HepG2 (cell line): ENCODE data around the gene MFSD12. TPM values are rescaled to one million over a fixed set of nuclear protein-coding genes. Genes with fewer than 3 reads are reported as not detected.

Source experiments
- ATAC-seq: fragments of 200-7000 bp; cut with Tn5 transposase; 3 replicates; pipeline ENCODE4 v1.9.1; 2020; ENCODE audit warnings: mild to moderate bottlenecking, moderate library complexity
- BruUV-seq: library from RNA; stranded (reverse); fragments of 400-500 nt; replicated peaks from 2 replicates; lab custom pipeline; 2021; lab: Mats Ljungman, UMichigan
- CTCF ChIA-PET: fragments of 300-600 bp; formaldehyde crosslinking; extraction: SDS; loops from one replicate; lab custom pipeline; 2021; ENCODE audit warnings: low total read pairs, inconsistent platforms, low intra/inter-chr PET ratio; lab: Yijun Ruan, JAX
- POLR2A ChIA-PET: fragments of 350-600 bp; sonication (Branson Sonifier 250); formaldehyde crosslinking; loops from one replicate; lab custom pipeline; 2020; ENCODE audit warnings: antibody characterized with exemption, inconsistent platforms; lab: Yijun Ruan, JAX
- DNase-seq: peaks from one replicate; pipeline ENCODE4 v3.0.0-alpha.2; 2015; ENCODE audit warnings: low spot score
- FAIRE-seq: peaks from 3 replicates; lab custom pipeline; 2011; peaks lifted over from hg19 to GRCh38; lab: Jason Lieb, UNC
- H2AFZ ChIP-seq: one replicate; pipeline ENCODE4 v1.6.1; 2011; ENCODE audit warnings: low read length, inconsistent platforms
- H3K27ac ChIP-seq: fragments of 300-600 bp; 3 replicates; pipeline ENCODE4 v1.8.0; 2011; ENCODE audit warnings: mixed run types, mild to moderate bottlenecking, mixed read lengths, low read length, inconsistent platforms; ENCODE audit not compliant: insufficient read depth; ENCODE audit errors: extremely low read length
- H3K27me3 ChIP-seq, 2 experiments: fragments of 200-600 bp in 1 of 2; 2 replicates in 1 of 2; 3 replicates in 1 of 2; pipeline versions ENCODE4 v1.6.0 to v1.8.0; 2011; ENCODE audit warnings: low read length in 2 of 2, mild to moderate bottlenecking in 2 of 2, moderate library complexity in 2 of 2, inconsistent platforms in 1 of 2; ENCODE audit not compliant: insufficient read depth in 2 of 2, control insufficient read depth in 1 of 2
- H3K36me3 ChIP-seq, 2 experiments: fragments of 200-600 bp in 1 of 2; replicated peaks in 1 of 2; 2 replicates in 1 of 2; 3 replicates in 1 of 2; pipeline versions ENCODE4 v1.5.1 to v1.8.0; 2011; ENCODE audit warnings: low read length in 2 of 2, inconsistent platforms in 1 of 2; ENCODE audit not compliant: insufficient read depth in 2 of 2, control insufficient read depth in 1 of 2
- H3K4me1 ChIP-seq: 2 replicates; pipeline ENCODE4 v1.5.1; 2012; ENCODE audit warnings: low read length, inconsistent platforms; ENCODE audit not compliant: insufficient read depth
- H3K4me2 ChIP-seq: 2 replicates; pipeline ENCODE4 v1.6.0; 2011; ENCODE audit warnings: low read depth, low read length, inconsistent platforms
- H3K4me3 ChIP-seq, 3 experiments: fragments of 200-600 bp in 1 of 3; sonication (generic), shearing (Covaris generic) in 1 of 3; replicated peaks in 1 of 3; 2 replicates each; pipeline ENCODE4 v1.5.1; 2011 to 2016; ENCODE audit warnings: low read length in 3 of 3, inconsistent platforms in 2 of 3, low read depth in 2 of 3, mild to moderate bottlenecking in 2 of 3, control low read depth in 1 of 3, mixed read lengths in 1 of 3; ENCODE audit not compliant: insufficient read depth in 1 of 3
- H3K79me2 ChIP-seq: one replicate; pipeline ENCODE4 v1.6.1; 2011; ENCODE audit warnings: low read length, inconsistent platforms; ENCODE audit not compliant: insufficient read depth
- H3K9ac ChIP-seq: 2 replicates; pipeline ENCODE4 v1.6.0; 2011; ENCODE audit warnings: mild to moderate bottlenecking, low read depth, low read length, inconsistent platforms; ENCODE audit not compliant: insufficient read depth
- H3K9me3 ChIP-seq: 2 replicates; pipeline ENCODE4 v1.5.1; 2012; ENCODE audit warnings: mild to moderate bottlenecking, low read length
- H4K20me1 ChIP-seq: 2 replicates; pipeline ENCODE4 v1.6.0; 2011; ENCODE audit warnings: inconsistent platforms, mild to moderate bottlenecking, low read length, moderate library complexity; ENCODE audit not compliant: insufficient read depth
- ATF7-NPFF ChIP-seq: sonication (generic); formaldehyde crosslinking; IDR thresholded peaks from 2 replicates; pipeline ENCODE4 v1.8.1; 2023; ENCODE audit warnings: mild to moderate bottlenecking, low read depth, missing genetic modification reagents, moderate library complexity
- BRF2 ChIP-seq: sonication (generic); formaldehyde crosslinking; IDR thresholded peaks from 2 replicates; pipeline ENCODE4 v1.8.1; 2022; ENCODE audit warnings: mild to moderate bottlenecking, missing genetic modification reagents
- FOXA1 ChIP-seq, 2 experiments: fragments of 450-650 bp in 1 of 2; sonication (generic) in 1 of 2; formaldehyde crosslinking in 1 of 2; IDR thresholded peaks; 2 replicates each; pipeline versions ENCODE4 v1.4.0 to v1.6.1; 2016 to 2020; ENCODE audit warnings: missing genetic modification reagents in 1 of 2
- GATAD1 ChIP-seq: IDR thresholded peaks from 2 replicates; pipeline ENCODE4 v1.6.1; 2016; ENCODE audit warnings: missing genetic modification reagents, missing compliant biosample characterization
- MBD4 ChIP-seq: IDR thresholded peaks from 2 replicates; pipeline ENCODE4 v1.6.1; 2012; ENCODE audit warnings: low read length, inconsistent platforms, borderline replicate concordance
- MEF2D ChIP-seq: sonication (generic); formaldehyde crosslinking; IDR thresholded peaks from 2 replicates; pipeline ENCODE4 v1.5.1; 2020; ENCODE audit warnings: mild to moderate bottlenecking, missing genetic modification reagents
- NAIF1 ChIP-seq: sonication (generic); formaldehyde crosslinking; IDR thresholded peaks from 2 replicates; pipeline ENCODE4 v1.5.0; 2020; ENCODE audit warnings: mild to moderate bottlenecking, missing genetic modification reagents, borderline replicate concordance
- ZBTB40 ChIP-seq, 2 experiments: fragments of 450-650 bp in 1 of 2; sonication (generic) in 1 of 2; formaldehyde crosslinking in 1 of 2; IDR thresholded peaks; 2 replicates each; pipeline versions ENCODE4 v1.6.1 to v1.8.0; 2016 to 2022; ENCODE audit warnings: antibody characterized with exemption in 1 of 2, mild to moderate bottlenecking in 1 of 2, missing genetic modification reagents in 1 of 2
- ZNF891 ChIP-seq: sonication (generic); formaldehyde crosslinking; IDR thresholded peaks from 2 replicates; pipeline ENCODE4 v1.5.0; 2020; ENCODE audit warnings: mild to moderate bottlenecking, missing genetic modification reagents
- WGBS: methylation state at CpG from one replicate; pipeline ENCODE4 v1.1.6; 2017; ENCODE audit warnings: low lambda C conversion rate; 5-methylcytosine and 5-hydroxymethylcytosine counted together
- in situ Hi-C: cut with HindIII; loops from 2 replicates; pipeline ENCODE4 v1.10.0; 2017; ENCODE audit warnings: low pct_unique_long_range_greater_than_20kb; ENCODE audit not compliant: extremely low pct_ligation_motif_present
- intact Hi-C: fragments of 100-400 bp; cut with micrococcal nuclease; formaldehyde crosslinking; loops from one replicate; pipeline ENCODE4 v1.10.0; 2022; ENCODE audit not compliant: unreplicated experiment
- polyA plus RNA-seq, 8 experiments: library from polyadenylated mRNA; depleted of rRNA in 3 of 8; stranded (reverse) in 7 of 8; unstranded in 1 of 8; fragments of >200 nt; fragmentation: Illumina TruSeq in 4 of 8; extraction: Trizol in 4 of 8; gene quantifications; 2 replicates each; pipeline versions ENCODE4 v1.2.1 to v1.2.3, GENCODE V29; 2011 to 2016; ENCODE audit warnings: low read depth in 4 of 8, missing spikeins in 1 of 8, mixed read lengths in 1 of 8; ENCODE audit not compliant: insufficient read depth in 1 of 8
- total RNA-seq, 5 experiments: library from RNA; depleted of rRNA; stranded (reverse); fragments of >200 nt; fragmentation: Illumina TruSeq; extraction: Trizol; gene quantifications; 2 replicates each; pipeline ENCODE4 v1.2.3, GENCODE V29; 2016; ENCODE audit warnings: low read depth in 1 of 5
- TF ChIP-seq, protein P1 (sequence below): sonication (generic); formaldehyde crosslinking; IDR thresholded peaks from 2 replicates; pipeline ENCODE4 v1.8.1; 2023; ENCODE audit warnings: mild to moderate bottlenecking, missing genetic modification reagents, borderline replicate concordance
- TF ChIP-seq, protein P2 (sequence below): sonication (generic); formaldehyde crosslinking; IDR thresholded peaks from 2 replicates; pipeline ENCODE4 v1.5.0; 2020; ENCODE audit warnings: missing genetic modification reagents

The MFSD12 gene
- total and polyA plus RNA-seq, 2 of the 13 experiments (the other 11 are each of a cell fraction or from before 2014, with no cell fraction given): 27.2 to 29.1 TPM

- H3K4me1 ChIP-seq: no peaks in the 10 kb centered on the region
- no peak for FAIRE-seq
- CTCF ChIA-PET: no interaction called here
- no peak overlapping the region for H3K27ac ChIP-seq
- H3K79me2 ChIP-seq: no peaks in the 10 kb centered on the region
- WGBS: 99% methylated on average over 20 of the region's 20 CpGs
- DNase-seq: no peak
- H3K4me3 ChIP-seq: no peak overlapping the region
- no peak overlapping the region for H3K4me2 ChIP-seq
- POLR2A ChIA-PET: no interaction called here
- no TSS peak for BruUV-seq
- intact Hi-C loops (no loop called here), in situ Hi-C loops (no loop called here)
- ATAC-seq: no peak
- no peaks in the 10 kb centered on the region for H4K20me1 ChIP-seq
- no peaks in the 10 kb centered on the region for H3K27me3 ChIP-seq
- no peak overlapping the region for H2AFZ ChIP-seq
- peaks cover 26 to 44% of the 10 kb centered on the region in 2 experiments for H3K36me3 ChIP-seq
- no peaks in the 10 kb centered on the region for H3K9me3 ChIP-seq
- no peak overlapping the region for H3K9ac ChIP-seq
- TF ChIP-seq MBD4 (no peak), GATAD1 (no peak), FOXA1 (IDR thresholded peaks at IDR 0.05) (peak; percentile 11; the same call in 1 of the 2 replicates), FOXA1 (CRISPR knock-in tag; IDR thresholded peaks at IDR 0.05) (no peak), ZBTB40 (IDR thresholded peaks at IDR 0.05) (0 out of 2 replicates have a peak, but pooled peaks have one; percentile 9), ZBTB40 (CRISPR knock-in tag; IDR thresholded peaks at IDR 0.05) (no peak), NAIF1 (no peak), BRF2 (CRISPR knock-in tag) (no peak), ZNF891 (CRISPR knock-in tag) (no peak), ATF7-NPFF (CRISPR knock-in tag) (no peak), MEF2D (CRISPR knock-in tag) (no peak)
- TF ChIP-seq, protein P1, sequence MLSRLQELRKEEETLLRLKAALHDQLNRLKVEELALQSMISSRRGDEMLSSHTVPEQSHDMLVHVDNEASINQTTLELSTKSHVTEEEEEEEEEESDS: no peak
- TF ChIP-seq, protein P2, sequence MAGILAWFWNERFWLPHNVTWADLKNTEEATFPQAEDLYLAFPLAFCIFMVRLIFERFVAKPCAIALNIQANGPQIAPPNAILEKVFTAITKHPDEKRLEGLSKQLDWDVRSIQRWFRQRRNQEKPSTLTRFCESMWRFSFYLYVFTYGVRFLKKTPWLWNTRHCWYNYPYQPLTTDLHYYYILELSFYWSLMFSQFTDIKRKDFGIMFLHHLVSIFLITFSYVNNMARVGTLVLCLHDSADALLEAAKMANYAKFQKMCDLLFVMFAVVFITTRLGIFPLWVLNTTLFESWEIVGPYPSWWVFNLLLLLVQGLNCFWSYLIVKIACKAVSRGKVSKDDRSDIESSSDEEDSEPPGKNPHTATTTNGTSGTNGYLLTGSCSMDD: no peak
Observed at GRCh38 chr19:3528539-3529211, 28.7 kb downstream of the MFSD12 start.
